IMR-90 (cell line): ENCODE data around the gene NEK6. TPM values are rescaled to one million over a fixed set of nuclear protein-coding genes. Genes with fewer than 3 reads are reported as not detected.

Source experiments
- ATAC-seq: fragments of 200-7000 bp; cut with Tn5 transposase; 2 replicates; pipeline ENCODE4 v1.9.1; 2020; ENCODE audit warnings: low read depth, mild to moderate bottlenecking, moderate library complexity
- BruUV-seq: library from RNA; stranded (reverse); fragments of 400-500 nt; replicated peaks from 2 replicates; lab custom pipeline; 2021; lab: Mats Ljungman, UMichigan
- CTCF ChIA-PET: fragments of 300-600 bp; formaldehyde crosslinking; extraction: SDS; loops from one replicate; lab custom pipeline; 2021; ENCODE audit warnings: antibody characterized with exemption; lab: Yijun Ruan, JAX
- POLR2A ChIA-PET: fragments of 300-600 bp; sonication (Branson Sonifier 250); formaldehyde crosslinking; loops from one replicate; lab custom pipeline; 2022; ENCODE audit warnings: antibody characterized with exemption; ENCODE audit not compliant: unreplicated experiment; lab: Charles Lee
- DNase-seq: peaks from one replicate; pipeline ENCODE4 v3.0.0; 2013
- H2AFZ ChIP-seq: replicated peaks from 2 replicates; pipeline ENCODE3; 2013; ENCODE audit warnings: low read length, mild to moderate bottlenecking; ENCODE audit not compliant: poor library complexity
- H2AK5ac ChIP-seq: 2 replicates; pipeline ENCODE4 v1.6.1; 2013; ENCODE audit warnings: low read depth, low read length, inconsistent platforms
- H2AK9ac ChIP-seq: replicated peaks from 2 replicates; pipeline ENCODE3; 2013; ENCODE audit warnings: mild to moderate bottlenecking, low read depth, low read length, moderate library complexity; ENCODE audit not compliant: poor library complexity
- H2BK120ac ChIP-seq: 2 replicates; pipeline ENCODE4 v1.6.1; 2013; ENCODE audit warnings: low read depth, low read length, inconsistent platforms
- H2BK15ac ChIP-seq: 3 replicates; pipeline ENCODE4 v1.6.1; 2013; ENCODE audit warnings: low read depth, low read length, inconsistent platforms
- H2BK20ac ChIP-seq: 2 replicates; pipeline ENCODE4 v1.6.1; 2013; ENCODE audit warnings: low read depth, mild to moderate bottlenecking, inconsistent platforms, low read length, moderate library complexity
- H2BK5ac ChIP-seq: 2 replicates; pipeline ENCODE4 v1.6.1; 2013; ENCODE audit warnings: mild to moderate bottlenecking, low read depth, low read length, inconsistent platforms; ENCODE audit not compliant: poor library complexity, severe bottlenecking
- H3K14ac ChIP-seq: replicated peaks from 2 replicates; pipeline ENCODE4 v1.6.1; 2013; ENCODE audit warnings: low read depth, low read length, inconsistent platforms
- H3K18ac ChIP-seq: 2 replicates; pipeline ENCODE4 v1.6.1; 2013; ENCODE audit warnings: low read depth, low read length, control low read depth
- H3K23ac ChIP-seq: 2 replicates; pipeline ENCODE4 v1.6.1; 2013; ENCODE audit warnings: low read depth, low read length, inconsistent platforms
- H3K27ac ChIP-seq: 2 replicates; pipeline ENCODE4 v1.5.1; 2013; ENCODE audit warnings: mild to moderate bottlenecking, control low read depth, low read length; ENCODE audit not compliant: insufficient read depth
- H3K27me3 ChIP-seq: 2 replicates; pipeline ENCODE4 v1.6.1; 2013; ENCODE audit warnings: low read length; ENCODE audit not compliant: control insufficient read depth, insufficient read depth
- H3K36me3 ChIP-seq: 2 replicates; pipeline ENCODE4 v1.6.1; 2013; ENCODE audit warnings: low read length, mixed read lengths; ENCODE audit not compliant: control insufficient read depth, insufficient read depth
- H3K4ac ChIP-seq: 2 replicates; pipeline ENCODE4 v1.6.1; 2013; ENCODE audit warnings: low read depth, low read length, inconsistent platforms
- H3K4me1 ChIP-seq: 2 replicates; pipeline ENCODE4 v1.6.1; 2013; ENCODE audit warnings: low read length, mixed read lengths; ENCODE audit not compliant: control insufficient read depth, insufficient read depth
- H3K4me2 ChIP-seq: 2 replicates; pipeline ENCODE4 v1.6.1; 2013; ENCODE audit warnings: low read depth, mild to moderate bottlenecking, control low read depth, low read length, moderate library complexity
- H3K4me3 ChIP-seq: 2 replicates; pipeline ENCODE4 v1.5.1; 2013; ENCODE audit warnings: low read depth, mild to moderate bottlenecking, control low read depth, low read length, moderate library complexity; ENCODE audit not compliant: insufficient read depth
- H3K56ac ChIP-seq: 2 replicates; pipeline ENCODE4 v1.6.1; 2013; ENCODE audit warnings: low read length, inconsistent platforms; ENCODE audit not compliant: insufficient read depth; ENCODE audit errors: extremely low read depth
- H3K79me1 ChIP-seq, 2 experiments: 2 replicates each; pipeline ENCODE4 v1.6.1; 2013; ENCODE audit warnings: low read length in 2 of 2, inconsistent platforms in 1 of 2, low read depth in 1 of 2
- H3K9ac ChIP-seq: 2 replicates; pipeline ENCODE4 v1.6.1; 2013; ENCODE audit warnings: low read depth, low read length, control low read depth
- H3K9me1 ChIP-seq: 2 replicates; pipeline ENCODE4 v1.6.1; 2013; ENCODE audit warnings: low read length, inconsistent platforms; ENCODE audit not compliant: insufficient read depth
- H3K9me3 ChIP-seq: 2 replicates; pipeline ENCODE4 v1.6.1; 2013; ENCODE audit warnings: low read length; ENCODE audit not compliant: control insufficient read depth, insufficient read depth
- H4K20me1 ChIP-seq: 2 replicates; pipeline ENCODE4 v1.6.1; 2013; ENCODE audit warnings: low read length, inconsistent platforms; ENCODE audit not compliant: insufficient read depth
- H4K5ac ChIP-seq: 2 replicates; pipeline ENCODE4 v1.6.1; 2013; ENCODE audit warnings: mild to moderate bottlenecking, low read depth, low read length, control low read depth
- H4K8ac ChIP-seq, 2 experiments: 2 replicates each; pipeline ENCODE4 v1.6.1; 2013; ENCODE audit warnings: low read depth in 2 of 2, low read length in 2 of 2, control low read depth in 1 of 2, inconsistent platforms in 1 of 2
- H4K91ac ChIP-seq: 2 replicates; pipeline ENCODE4 v1.6.1; 2013; ENCODE audit warnings: low read depth, low read length, inconsistent platforms; ENCODE audit not compliant: insufficient read depth
- BHLHE40 ChIP-seq: fragments of 150-350 bp; IDR thresholded peaks from 2 replicates; pipeline ENCODE4 v1.6.1; 2016; ENCODE audit warnings: mild to moderate bottlenecking, low read depth, low read length
- CHD1 ChIP-seq: IDR thresholded peaks from 2 replicates; pipeline ENCODE4 v1.6.1; 2012; ENCODE audit warnings: low read depth, low read length, improper control_type of control experiment
- MAFK ChIP-seq: IDR thresholded peaks from 2 replicates; pipeline ENCODE4 v1.6.1; 2012; ENCODE audit warnings: low read depth, low read length, improper control_type of control experiment
- MAZ ChIP-seq: IDR thresholded peaks from 2 replicates; pipeline ENCODE4 v1.6.1; 2012; ENCODE audit warnings: low read depth, mild to moderate bottlenecking, low read length, improper control_type of control experiment, moderate library complexity, borderline replicate concordance
- POLR2A ChIP-seq: IDR thresholded peaks from 2 replicates; pipeline ENCODE4 v1.6.1; 2012; ENCODE audit warnings: mild to moderate bottlenecking, low read depth, low read length
- RFX5 ChIP-seq: IDR thresholded peaks from 2 replicates; pipeline ENCODE4 v1.8.0; 2012; ENCODE audit warnings: low read depth, mild to moderate bottlenecking, low read length, moderate library complexity
- SMC3 ChIP-seq: fragments of 150-350 bp; IDR thresholded peaks from 2 replicates; pipeline ENCODE4 v1.6.1; 2016; ENCODE audit warnings: low read depth, mild to moderate bottlenecking, antibody characterized with exemption, low read length, moderate library complexity
- WGBS, 2 experiments: methylation state at CpG; one replicate each; pipeline versions ENCODE4 v1.1.5 to v1.1.7; 2013; ENCODE audit warnings: missing lambda C conversion rate in 2 of 2; ENCODE audit not compliant: insufficient read length in 1 of 2; ENCODE audit errors: extremely low coverage in 2 of 2; 5-methylcytosine and 5-hydroxymethylcytosine counted together
- dilution Hi-C: fragments of 300-500 bp; cut with HindIII; formaldehyde crosslinking; loops from one replicate; pipeline ENCODE4 v1.14.3; 2018; ENCODE audit warnings: low sequenced_read_pairs; ENCODE audit not compliant: unreplicated experiment
- in situ Hi-C: fragments of 300-500 bp; cut with MboI; formaldehyde crosslinking; loops from 3 replicates; pipeline ENCODE4 v1.14.3; 2019; ENCODE audit warnings: low sequenced_read_pairs, inconsistent platforms, mixed read lengths
- intact Hi-C: fragments of 100-400 bp; cut with micrococcal nuclease; formaldehyde crosslinking; loops from 2 replicates; pipeline ENCODE4 v1.10.0; 2022
- polyA plus RNA-seq, 3 experiments: library from polyadenylated mRNA; depleted of rRNA; stranded (reverse); fragments of >200 nt; gene quantifications; 2 replicates each; pipeline ENCODE4 v1.2.3, GENCODE V29; 2012; ENCODE audit warnings: low replicate concordance in 1 of 3
- total RNA-seq: library from RNA; depleted of rRNA; stranded (reverse); fragments of >200 nt; gene quantifications from 2 replicates; pipeline ENCODE4 v1.2.3, GENCODE V29; 2012
- TF ChIP-seq, protein P1 (sequence below): fragments of 150-350 bp; IDR thresholded peaks from 2 replicates; pipeline ENCODE4 v1.6.1; 2016; ENCODE audit warnings: low read depth, mild to moderate bottlenecking, low read length, moderate library complexity, borderline replicate concordance
- TF ChIP-seq, protein P2 (sequence below): fragments of 150-350 bp; IDR thresholded peaks from 2 replicates; pipeline ENCODE4 v1.6.1; 2017; ENCODE audit warnings: mild to moderate bottlenecking, antibody characterized with exemption, low read length, low read depth
- TF ChIP-seq, protein P3 (sequence below): conservative IDR thresholded peaks from 2 replicates; pipeline ENCODE4 v1.5.1; 2012; ENCODE audit warnings: mild to moderate bottlenecking, low read depth, low read length, improper control_type of control experiment

The NEK6 gene
- total and polyA plus RNA-seq, 2 of the 4 experiments (the other 2 are of a cell fraction): 79.9 to 112 TPM

DNA sequence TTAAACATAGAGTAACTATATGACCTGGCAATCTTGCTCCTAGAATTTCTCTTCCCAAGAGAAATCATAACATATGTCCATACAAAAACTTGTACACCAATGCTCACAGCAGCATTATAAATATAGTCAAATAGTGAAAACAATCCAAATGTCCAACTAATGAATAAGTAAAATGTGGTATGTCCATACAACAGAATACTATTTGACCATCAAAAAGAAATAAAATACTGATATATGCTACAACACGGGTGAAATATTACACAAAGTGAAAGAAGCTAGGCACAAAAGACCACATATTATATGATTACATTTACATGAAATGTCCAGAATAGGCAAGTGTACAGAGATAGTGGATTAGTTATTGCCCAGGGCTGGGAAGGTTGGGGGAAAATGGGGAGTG lies 116.1 kb downstream of the NEK6 start:
- CTCF ChIA-PET: interaction anchor here (0.7 kb wide), 1 partner anchor 168 kb away, joined by 3 read pairs; no protein-coding TSS in a partner anchor
- POLR2A ChIA-PET: no interaction called here

More for the DNA sequence above, 116.1 kb downstream of the NEK6 start:
- Histone ChIP-seq H3K36me3 (peaks cover 9% of the 10 kb centered on the region), H3K23ac (no peak overlapping the region), H3K4me3 (no peak overlapping the region), H3K9me3 (no peaks in the 10 kb centered on the region), H3K27ac (no peak overlapping the region), H3K4me1 (peaks cover 5% of the 10 kb centered on the region), H2BK5ac (no peak overlapping the region), H2BK120ac (no peak overlapping the region), H2AK5ac (no peak overlapping the region), H4K91ac (no peak overlapping the region), H2AK9ac (no peak overlapping the region), H3K4me2 (no peak overlapping the region), H3K18ac (no peak overlapping the region), H2BK15ac (no peak overlapping the region), H4K5ac (no peak overlapping the region), H3K56ac (no peak overlapping the region), H3K79me1 (peaks cover 54 to 84% of the 10 kb centered on the region in 2 experiments), H2BK20ac (no peak overlapping the region), H2AFZ (no peak overlapping the region), H4K8ac (no peak overlapping the region), H3K14ac (no peak overlapping the region), H3K4ac (no peak overlapping the region), H3K9ac (no peak overlapping the region), H3K9me1 (peaks cover 8% of the 10 kb centered on the region; the same call in 1 of the 2 replicates), H4K20me1 (peaks cover 53% of the 10 kb centered on the region), H3K27me3 (no peaks in the 10 kb centered on the region)
- BruUV-seq: no TSS peak
- dilution Hi-C loops: no loop called here
- no peak for ATAC-seq
- WGBS, 2 experiments: no CpG with 5 or more reads among the region's 1 CpG
- in situ Hi-C loops: no loop called here
- no peak for DNase-seq
- TF ChIP-seq RFX5: no peak
- TF ChIP-seq, protein P1, sequence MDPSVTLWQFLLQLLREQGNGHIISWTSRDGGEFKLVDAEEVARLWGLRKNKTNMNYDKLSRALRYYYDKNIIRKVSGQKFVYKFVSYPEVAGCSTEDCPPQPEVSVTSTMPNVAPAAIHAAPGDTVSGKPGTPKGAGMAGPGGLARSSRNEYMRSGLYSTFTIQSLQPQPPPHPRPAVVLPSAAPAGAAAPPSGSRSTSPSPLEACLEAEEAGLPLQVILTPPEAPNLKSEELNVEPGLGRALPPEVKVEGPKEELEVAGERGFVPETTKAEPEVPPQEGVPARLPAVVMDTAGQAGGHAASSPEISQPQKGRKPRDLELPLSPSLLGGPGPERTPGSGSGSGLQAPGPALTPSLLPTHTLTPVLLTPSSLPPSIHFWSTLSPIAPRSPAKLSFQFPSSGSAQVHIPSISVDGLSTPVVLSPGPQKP: no peak
- no peak for TF ChIP-seq BHLHE40
- TF ChIP-seq, protein P2, sequence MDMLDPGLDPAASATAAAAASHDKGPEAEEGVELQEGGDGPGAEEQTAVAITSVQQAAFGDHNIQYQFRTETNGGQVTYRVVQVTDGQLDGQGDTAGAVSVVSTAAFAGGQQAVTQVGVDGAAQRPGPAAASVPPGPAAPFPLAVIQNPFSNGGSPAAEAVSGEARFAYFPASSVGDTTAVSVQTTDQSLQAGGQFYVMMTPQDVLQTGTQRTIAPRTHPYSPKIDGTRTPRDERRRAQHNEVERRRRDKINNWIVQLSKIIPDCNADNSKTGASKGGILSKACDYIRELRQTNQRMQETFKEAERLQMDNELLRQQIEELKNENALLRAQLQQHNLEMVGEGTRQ: no peak
- no peak for TF ChIP-seq MAFK
- no peak for TF ChIP-seq MAZ
- TF ChIP-seq CHD1: no peak
- no peak for TF ChIP-seq POLR2A
- TF ChIP-seq, protein P3, sequence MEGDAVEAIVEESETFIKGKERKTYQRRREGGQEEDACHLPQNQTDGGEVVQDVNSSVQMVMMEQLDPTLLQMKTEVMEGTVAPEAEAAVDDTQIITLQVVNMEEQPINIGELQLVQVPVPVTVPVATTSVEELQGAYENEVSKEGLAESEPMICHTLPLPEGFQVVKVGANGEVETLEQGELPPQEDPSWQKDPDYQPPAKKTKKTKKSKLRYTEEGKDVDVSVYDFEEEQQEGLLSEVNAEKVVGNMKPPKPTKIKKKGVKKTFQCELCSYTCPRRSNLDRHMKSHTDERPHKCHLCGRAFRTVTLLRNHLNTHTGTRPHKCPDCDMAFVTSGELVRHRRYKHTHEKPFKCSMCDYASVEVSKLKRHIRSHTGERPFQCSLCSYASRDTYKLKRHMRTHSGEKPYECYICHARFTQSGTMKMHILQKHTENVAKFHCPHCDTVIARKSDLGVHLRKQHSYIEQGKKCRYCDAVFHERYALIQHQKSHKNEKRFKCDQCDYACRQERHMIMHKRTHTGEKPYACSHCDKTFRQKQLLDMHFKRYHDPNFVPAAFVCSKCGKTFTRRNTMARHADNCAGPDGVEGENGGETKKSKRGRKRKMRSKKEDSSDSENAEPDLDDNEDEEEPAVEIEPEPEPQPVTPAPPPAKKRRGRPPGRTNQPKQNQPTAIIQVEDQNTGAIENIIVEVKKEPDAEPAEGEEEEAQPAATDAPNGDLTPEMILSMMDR: no peak
- TF ChIP-seq SMC3: no peak
- intact Hi-C loops: loop anchor here (2.0 kb wide), 1 partner anchor 17 kb away; no protein-coding TSS in a partner anchor
